NCI-H146 treated with DMSO at 0.1 percent for 48 hours (cell line): ENCODE measurements around the gene RNF213.

Experiments used
- DNase-seq: peaks from one replicate; lab custom pipeline; 2025; ENCODE audit not compliant: unreplicated experiment; lab: John Stamatoyannopoulos, UW

The RNF213 gene

GRCh38 chr17:80428796-80429195, 168.1 kb downstream of the RNF213 start:
- DNase-seq = no peak

DNA sequence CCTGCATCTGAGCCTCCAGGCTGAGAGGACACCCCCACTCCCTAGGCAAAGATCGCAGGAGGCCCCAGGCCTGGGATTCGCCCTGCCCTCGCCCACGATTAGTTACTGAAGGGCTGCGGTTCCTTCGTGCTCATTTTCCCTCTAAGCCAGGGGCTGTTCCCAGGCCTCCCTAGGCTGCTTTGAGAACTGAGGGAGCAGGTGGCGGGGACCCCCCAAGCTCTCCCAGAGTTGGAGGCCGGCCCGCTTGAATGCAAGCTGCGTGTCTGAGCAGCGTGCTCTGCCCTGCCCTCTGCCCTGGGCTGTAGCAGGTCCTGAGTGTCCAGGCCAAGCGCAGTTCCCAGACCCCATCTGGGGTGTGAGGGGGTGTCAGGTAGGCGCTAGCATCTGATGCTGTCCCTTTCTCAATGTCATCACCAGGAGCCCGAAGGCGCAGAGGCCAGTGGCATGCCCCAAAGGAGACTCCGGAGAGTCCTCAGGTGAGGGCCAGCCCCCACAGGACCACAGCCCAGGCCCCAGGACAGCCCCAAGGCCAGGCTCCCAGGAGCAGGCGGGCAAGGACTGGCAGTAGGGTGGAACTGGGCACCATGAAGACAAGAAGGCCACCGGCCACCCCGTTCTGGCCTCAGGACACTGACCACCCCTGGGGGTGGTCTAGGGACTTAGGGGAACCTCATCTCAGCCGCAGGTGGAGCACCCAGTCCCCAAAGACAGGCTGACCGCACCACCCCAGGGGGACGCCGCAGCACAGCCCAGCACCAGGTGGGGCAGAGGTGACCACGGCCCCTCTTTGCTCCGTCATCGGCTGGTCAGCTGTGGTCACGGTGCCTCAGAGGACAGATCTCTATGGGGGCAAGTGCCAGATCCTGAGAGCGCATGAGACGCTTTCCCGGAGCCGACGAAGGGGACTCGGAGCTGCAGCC, 169.0 kb downstream of the RNF213 start:
- no peak for DNase-seq

DNA sequence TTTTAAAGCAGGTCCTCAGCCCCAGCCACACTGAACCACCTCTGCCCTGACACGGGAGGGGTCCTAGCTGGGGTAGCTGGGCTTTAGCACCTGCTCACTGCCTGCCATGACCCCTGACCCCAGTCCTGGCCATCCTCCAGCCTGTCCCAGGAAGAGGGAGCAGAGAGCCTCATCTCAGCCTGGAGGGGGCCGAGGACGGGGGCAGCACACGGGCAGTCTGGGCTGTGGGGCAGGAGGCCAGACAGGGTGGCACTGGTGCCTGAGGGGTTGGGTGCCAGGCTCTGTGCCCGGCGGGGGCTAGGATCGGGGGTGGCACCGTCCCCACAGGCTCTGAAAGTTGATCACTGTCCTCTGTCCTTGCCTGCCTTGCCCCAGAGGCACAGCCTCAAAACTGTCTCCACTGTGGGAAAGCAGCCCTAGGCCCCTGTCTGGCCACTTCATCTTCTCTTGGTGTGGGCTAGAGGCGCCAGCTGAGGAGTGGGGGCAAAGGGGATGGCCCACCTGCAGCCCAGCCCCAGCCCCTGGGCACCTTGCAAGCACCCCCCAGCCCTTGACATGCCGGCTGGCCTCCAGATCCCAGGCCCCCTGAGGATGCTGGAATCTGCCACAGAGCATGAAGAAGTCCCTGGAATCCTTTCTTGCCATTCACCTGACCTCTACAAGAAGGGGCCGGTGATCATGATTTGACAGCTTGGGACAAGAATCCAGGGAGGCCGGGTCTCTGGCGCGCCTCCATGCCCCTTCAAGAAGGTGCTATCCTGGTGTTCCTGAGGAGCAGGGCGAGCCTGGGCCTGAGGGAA, 170.0 kb downstream of the RNF213 start:
- DNase-seq = no peak

DNA sequence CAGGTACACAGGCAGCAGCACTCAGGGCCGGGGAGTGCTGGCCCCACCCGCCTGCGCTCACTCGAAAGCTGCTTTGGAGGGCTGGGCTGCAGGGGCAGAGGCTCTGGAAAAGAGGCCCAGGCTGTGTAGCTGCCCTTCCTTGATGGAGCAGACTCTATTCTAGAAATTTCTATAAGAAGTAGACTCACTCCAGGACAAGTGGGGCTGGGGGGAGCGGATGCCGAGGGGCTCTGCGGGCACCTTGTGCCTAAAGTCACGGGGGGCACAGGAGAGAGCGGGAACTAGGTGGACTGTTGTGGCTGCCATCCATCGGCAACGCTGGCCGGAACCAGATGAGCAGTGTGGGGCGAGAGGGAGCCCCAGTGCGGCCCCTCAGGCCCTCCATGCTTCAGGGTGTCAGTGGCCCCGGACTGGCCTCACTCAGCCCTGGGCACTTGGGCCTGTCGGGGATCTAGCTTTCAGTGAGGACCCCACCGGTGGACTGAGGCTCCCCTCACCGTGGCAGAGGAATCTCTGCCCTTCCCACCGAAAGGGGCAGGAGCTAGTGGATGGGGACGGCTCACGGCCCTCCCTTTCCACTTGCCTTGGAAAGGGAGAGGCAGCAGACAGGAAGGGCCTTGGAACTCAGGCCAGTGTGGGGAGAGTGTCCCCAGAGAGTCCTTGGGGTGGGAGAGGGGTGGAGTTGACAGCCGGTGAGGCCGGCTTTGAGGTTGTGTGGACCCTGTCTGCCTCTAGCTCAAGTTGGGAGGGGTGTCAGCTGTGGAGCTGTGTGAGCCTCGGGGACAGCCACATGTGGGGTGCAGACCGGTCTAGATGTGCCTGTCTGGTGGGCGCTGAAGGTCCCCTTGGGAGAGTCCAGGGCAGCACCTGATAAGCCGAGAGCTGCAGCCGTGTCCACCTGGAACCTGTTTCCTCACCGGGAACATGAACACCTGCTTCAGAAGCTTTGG, 170.9 kb downstream of the RNF213 start:
- DNase-seq = no peak

GRCh38 chr17:80432350-80432955, 171.8 kb downstream of the RNF213 start:
- DNase-seq = no peak

DNA sequence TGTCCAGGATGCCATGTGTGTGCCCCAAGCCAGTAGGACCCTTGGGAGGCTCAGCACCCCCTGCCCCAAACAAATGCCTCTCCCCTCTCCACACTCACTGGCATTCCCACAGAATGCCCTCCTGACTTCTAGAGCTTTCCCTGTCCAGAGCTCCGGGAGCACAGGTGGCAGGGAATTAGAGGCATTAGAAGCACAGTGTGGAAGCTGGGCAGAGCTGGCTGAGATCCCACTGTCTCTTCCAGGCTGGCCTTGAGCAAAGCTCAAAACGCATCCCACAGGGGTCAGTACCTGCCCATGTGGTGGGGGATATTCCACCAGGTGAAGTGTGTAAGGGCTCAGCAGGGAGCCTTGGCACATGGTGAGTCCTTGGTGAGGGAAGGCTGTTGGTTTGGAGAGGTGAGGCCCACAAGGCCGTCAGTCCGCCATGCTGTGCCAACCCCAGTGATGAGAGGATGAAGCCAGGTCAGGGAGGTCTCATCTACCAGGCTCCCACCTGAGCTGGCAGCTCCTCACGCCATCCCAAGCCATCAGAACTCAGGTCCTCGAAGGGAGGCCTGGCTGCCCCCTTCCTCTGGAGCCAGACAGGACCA, 172.4 kb downstream of the RNF213 start:
- no peak for DNase-seq

DNA sequence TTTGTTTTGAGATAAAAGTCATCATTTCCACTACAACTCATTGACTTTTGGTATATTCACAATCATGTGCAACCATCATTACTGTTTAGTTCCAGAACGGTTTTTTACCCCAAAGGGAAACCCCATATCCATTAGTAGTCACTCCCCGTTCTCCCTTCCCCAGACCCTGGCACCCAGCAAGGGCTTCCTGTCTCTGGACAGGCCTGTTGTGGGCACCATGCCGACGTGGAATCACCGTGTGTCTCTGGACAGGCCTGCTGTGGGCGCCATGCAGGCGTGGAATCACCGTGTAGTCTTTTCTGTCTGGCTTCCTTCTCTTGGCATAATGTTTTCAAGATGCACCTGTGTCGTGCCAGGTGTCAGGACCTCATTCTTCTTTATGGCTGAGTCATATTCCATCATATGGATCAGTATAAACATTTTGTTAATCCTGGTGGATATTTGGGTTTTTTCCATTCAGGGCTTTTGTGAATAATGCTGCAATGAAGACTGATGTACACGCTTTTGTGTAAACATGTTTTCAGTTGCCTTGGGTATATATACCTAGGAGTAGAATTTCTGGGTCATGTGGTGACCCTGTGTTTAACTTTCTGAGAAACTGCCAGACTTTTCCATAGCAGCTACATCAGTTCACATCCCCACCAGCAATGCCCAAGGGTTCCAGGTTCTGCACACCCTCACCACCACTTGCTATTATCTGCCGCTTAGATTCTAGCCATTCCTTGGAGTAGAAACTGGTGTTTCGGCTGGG, 173.4 kb downstream of the RNF213 start:
- DNase-seq = no peak

DNA sequence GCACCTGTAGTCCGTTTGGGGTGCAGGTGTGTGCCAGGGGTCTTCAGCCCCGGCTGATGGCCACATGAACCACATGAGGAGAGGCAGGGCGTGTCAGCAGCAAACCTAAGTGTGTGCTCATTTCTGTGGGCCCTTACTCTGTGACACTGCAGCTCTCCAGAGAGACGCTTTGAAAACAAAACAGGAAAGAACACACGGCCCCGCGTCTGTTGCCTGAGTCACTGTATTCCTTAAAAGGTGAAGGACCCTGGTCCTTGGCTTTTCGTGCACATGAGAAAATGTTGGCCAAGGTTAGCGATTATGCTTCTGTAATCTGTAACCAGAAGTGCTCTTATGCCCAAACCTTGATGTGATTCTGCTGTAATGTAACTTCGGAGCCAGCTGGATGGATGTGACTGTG, 176.9 kb downstream of the RNF213 start:
- DNase-seq = no peak

- no peak for DNase-seq
These were observed 178.2 kb downstream of the RNF213 start for GRCh38 chr17:80438806-80439205.

- no peak for DNase-seq
These were observed 178.8 kb downstream of the RNF213 start for GRCh38 chr17:80439499-80439898.

DNA sequence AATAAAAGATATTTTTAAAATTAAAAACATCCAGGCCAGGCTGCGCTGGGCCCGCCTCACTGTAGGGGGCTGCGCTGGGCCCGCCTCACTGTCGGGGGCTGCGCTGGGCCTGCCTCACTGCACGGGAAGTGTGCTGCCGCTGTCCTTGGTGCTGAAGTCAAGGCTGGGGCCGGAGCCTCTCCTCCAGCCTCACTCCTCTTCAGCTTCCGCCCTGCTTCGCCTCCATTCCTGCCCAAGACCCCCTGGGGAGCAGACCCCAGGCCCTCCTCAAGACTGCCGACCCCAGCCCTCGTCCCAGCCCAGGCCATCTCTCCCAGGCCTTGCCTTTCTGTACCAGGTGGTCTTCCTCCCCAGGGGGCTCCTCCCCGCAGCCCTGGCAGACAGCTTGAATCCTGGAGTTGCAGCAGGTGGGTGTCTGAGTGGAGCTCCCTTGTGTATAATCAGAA, 180.5 kb downstream of the RNF213 start:
- DNase-seq = no peak

- no peak for DNase-seq
These were observed 181.1 kb downstream of the RNF213 start for GRCh38 chr17:80441598-80442322.

- no peak for DNase-seq
These were observed 181.6 kb downstream of the RNF213 start for GRCh38 chr17:80442323-80442659.

- DNase-seq = no peak
These were observed 182.1 kb downstream of the RNF213 start for GRCh38 chr17:80442764-80443163.

DNA sequence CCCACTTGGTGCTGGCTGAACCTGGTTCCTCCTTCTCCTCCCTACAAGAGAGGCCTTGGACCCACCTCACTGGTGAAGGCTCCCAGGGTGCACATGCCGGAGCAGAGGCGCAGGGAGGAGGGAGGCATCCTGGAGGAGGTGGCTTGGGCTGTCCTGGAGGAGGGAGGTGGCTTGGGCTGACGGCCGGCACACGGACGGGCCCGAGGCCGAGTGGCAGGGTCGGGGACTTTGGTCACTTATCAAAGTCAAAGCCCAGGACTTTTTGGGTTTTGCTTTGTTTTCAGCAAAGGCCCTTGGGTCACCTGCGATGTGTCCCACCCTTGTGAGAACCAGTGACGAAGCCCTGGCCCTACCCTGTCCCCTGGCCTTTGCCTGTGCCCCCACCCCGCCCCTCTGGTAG, 182.8 kb downstream of the RNF213 start:
- DNase-seq = no peak

GRCh38 chr17:80443916-80444643, 183.4 kb downstream of the RNF213 start:
- no peak for DNase-seq

DNA sequence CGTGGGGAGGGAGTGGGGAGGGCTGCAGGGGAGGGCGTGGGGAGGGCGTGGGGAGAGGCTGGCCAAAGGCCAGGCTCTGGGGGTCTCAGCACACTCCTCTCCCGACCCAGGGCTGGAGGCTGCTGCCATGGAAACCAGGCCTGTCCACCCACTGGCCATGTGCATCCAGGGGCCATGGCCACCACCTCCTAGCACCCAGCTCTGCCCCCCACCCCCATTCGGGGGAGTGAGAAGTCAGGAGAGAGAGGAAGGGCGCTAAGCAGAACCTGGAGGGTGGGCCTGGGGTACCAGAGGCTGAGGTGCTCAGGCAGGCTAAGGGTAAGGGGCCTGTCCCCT, 184.0 kb downstream of the RNF213 start:
- DNase-seq = no peak

DNA sequence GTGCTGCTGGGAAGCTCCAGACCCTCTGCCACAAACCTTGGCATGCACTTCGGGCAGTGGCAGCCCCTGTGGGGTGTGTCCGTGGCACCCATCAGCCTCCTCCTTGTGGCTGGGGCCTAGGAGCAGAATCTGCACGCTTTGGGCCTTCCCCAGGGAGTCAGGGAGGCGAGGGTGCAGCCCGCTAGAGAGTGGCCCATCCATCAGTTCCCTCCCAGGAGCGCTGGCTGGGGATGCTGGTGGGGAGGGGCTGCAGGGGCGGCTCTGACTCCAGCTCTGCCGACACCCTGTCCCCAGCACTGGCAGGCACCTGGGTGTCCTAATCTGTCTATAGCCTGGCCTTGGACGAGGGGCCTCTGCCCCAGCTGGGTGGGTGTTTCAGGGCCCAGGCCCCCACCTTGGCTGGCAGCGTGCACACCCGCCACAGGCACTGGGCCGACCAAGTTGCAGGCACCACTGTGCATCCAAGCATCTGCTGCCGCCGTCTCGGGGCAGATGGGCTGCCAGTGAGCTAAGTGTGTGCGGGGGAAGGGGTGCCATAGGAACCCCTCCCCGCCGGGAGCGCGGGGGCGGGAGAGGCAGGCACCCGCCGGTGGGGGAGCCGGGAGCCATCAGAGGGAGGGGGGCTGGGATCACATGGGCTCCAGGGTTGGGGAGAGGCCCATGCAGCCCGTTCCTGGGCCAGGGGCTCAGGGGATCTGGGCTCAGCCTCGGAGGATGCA, 184.5 kb downstream of the RNF213 start:
- no peak for DNase-seq
